Heart left ventricle (tissue), 16 donors: ENCODE results near the gene ABCB1. TPM values are rescaled to one million over a fixed set of nuclear protein-coding genes. Genes with fewer than 3 reads are reported as not detected.
A peak's percentile ranks its signal among the peaks of the same experiment; 100 is the strongest.
"Not testable (repeated sequence)": the region's sequence is repeated elsewhere in the genome, so short reads cannot be mapped to it uniquely, and the experiment has no call there.

ENCODE experiments used
- ATAC-seq, 4 donors: fragments of 200-7000 bp; cut with Tn5 transposase; one replicate each; pipeline ENCODE4 v1.9.1; 2020 to 2022; ENCODE audit warnings: moderate library complexity in 4 of 4, mild to moderate bottlenecking in 3 of 4, moderate number of reproducible peaks in 1 of 4
- DNase-seq, 5 donors: peaks; one replicate each; pipeline ENCODE4 v3.0.0-alpha.2; 2020
- H3K27ac ChIP-seq, 12 donors: fragments of 200-600 bp; sonication (generic) in 4 of 12; one replicate each; pipeline versions ENCODE4 v1.5.0 to v1.8.0; 2016 to 2022; ENCODE audit warnings: mild to moderate bottlenecking in 2 of 12
- H3K27me3 ChIP-seq, 9 donors: fragments of 200-600 bp; sonication (generic) in 2 of 9; one replicate each; pipeline versions ENCODE4 v1.5.1 to v1.8.0; 2016 to 2022; ENCODE audit warnings: mild to moderate bottlenecking in 3 of 9
- H3K36me3 ChIP-seq, 9 donors: fragments of 200-600 bp; sonication (generic) in 2 of 9; one replicate each; pipeline versions ENCODE4 v1.5.0 to v1.8.0; 2018 to 2022; ENCODE audit warnings: mild to moderate bottlenecking in 2 of 9
- H3K4me1 ChIP-seq, 12 donors: fragments of 200-600 bp; sonication (generic) in 4 of 12; one replicate each; pipeline versions ENCODE4 v1.5.0 to v1.8.0; 2016 to 2022; ENCODE audit warnings: mild to moderate bottlenecking in 3 of 12
- H3K4me3 ChIP-seq, 12 donors: fragments of 200-600 bp; sonication (generic) in 4 of 12; one replicate each; pipeline versions ENCODE4 v1.5.0 to v1.8.0; 2017 to 2022; ENCODE audit warnings: mild to moderate bottlenecking in 9 of 12, moderate library complexity in 4 of 12
- H3K9me3 ChIP-seq, 12 donors: fragments of 200-600 bp; sonication (generic) in 4 of 12; one replicate each; pipeline versions ENCODE4 v1.5.0 to v1.8.0; 2016 to 2022; ENCODE audit warnings: mild to moderate bottlenecking in 1 of 12
- CTCF ChIP-seq, 12 donors: fragments of 200-600 bp; sonication (generic) in 4 of 12; IDR thresholded peaks; one replicate each; pipeline versions ENCODE4 v1.5.0 to v1.8.0; 2018 to 2022; ENCODE audit warnings: antibody characterized with exemption in 12 of 12, mild to moderate bottlenecking in 5 of 12
- POLR2A ChIP-seq, 2 donors: fragments of 450-650 bp; IDR thresholded peaks; one replicate each; pipeline ENCODE4 v1.6.1; 2017; ENCODE audit warnings: antibody characterized with exemption in 2 of 2, mild to moderate bottlenecking in 2 of 2, moderate library complexity in 2 of 2
- WGBS, 4 donors: extraction: QIAGEN DNeasy Blood & Tissue Kit in 2 of 4; methylation state at CpG; one replicate each; pipeline versions ENCODE4 v1.1.5 to v1.1.7; 2013 to 2018; 5-methylcytosine and 5-hydroxymethylcytosine counted together
- intact Hi-C, 10 donors: fragments of 100-400 bp; cut with DNase I; formaldehyde crosslinking; loops; one replicate each; pipeline versions ENCODE4 v1.11.1 to v1.14.2; 2022
- polyA plus RNA-seq, 2 donors: library from polyadenylated mRNA; stranded (reverse); fragments of 200-250 nt; gene quantifications; one replicate each; pipeline ENCODE4 v1.2.3, GENCODE V29; 2013
- total RNA-seq, 9 donors: library from RNA; depleted of rRNA in 2 of 9; stranded (reverse); fragments of >200 nt in 2 of 9; fragmentation: NEBNext Ultra II Directional in 3 of 9; extraction: Animal tissue kit (Norgen Biotek cat#: 25700) in 3 of 9; gene quantifications; one replicate each; pipeline versions ENCODE4 v1.1.0 to v1.2.4, GENCODE V29; 2016 to 2023
- donor health status: ischemic (EF 13 %, LVEDD 7.1; RV severe dilation, severe dysfunction).
- donor health status: healthy with polysubstance abuse.
- donor health status: DM: no; HTN: yes; CAD: no.
- donor health status: DM: no; HTN: no; CAD: no.
- donor health status: ischemic (EF 25% LVEDD 6.9; RV normal size, moderate dysfunction).
- donor health status: ischemic (EF 25% LVEDD 5.7; RV mildly dilated, moderate dysfunction).
- donor health status: healthy.
- donor health status: DM: yes; HTN: yes; CAD: no.
- donor health status: ischemic (EF 35%, LVEDD 5.7; RV mildly dilated, moderate dysfunction).
- donor health status: nonischemic (EF 11% LVEDD 7.7; RV severe dilation, severe dysfunction).
- donor health status: DM: yes; HTN: yes; CAD: no.
- donor health status: PGD.
- donor health status: ischemic (EF 29% LVEDD 5.4; RV normal size, mild dysfunction).
- donor health status: nonischemic (EF 23%, LVEDD 6.1; RV moderate dilation, normal function).

Gene ABCB1
- total and polyA plus RNA-seq, 11 donors, result 0.82 to 9.2 (median 6.1) TPM

GRCh38 chr7:87463982-87464381 lies 136.7 kb downstream of the ABCB1 start:
- no peaks in the 10 kb centered on the region for H3K9me3 ChIP-seq
- DNase-seq (no peak), ATAC-seq (no peak)
- no peaks in the 10 kb centered on the region for H3K27me3 ChIP-seq
- peaks cover 0 to 4% (median 0%) of the 10 kb centered on the region in 9 donors for H3K36me3 ChIP-seq
- 68 to 83% (median 76%) methylated on average over 2 of the region's 2 CpGs for WGBS, 4 donors
- no peak overlapping the region for H3K27ac ChIP-seq
- H3K4me3 ChIP-seq, result no peak overlapping the region
- intact Hi-C loops, result no loop called here
- TF ChIP-seq POLR2A (IDR thresholded peaks at IDR 0.05), result no peak
- no peak for TF ChIP-seq CTCF (IDR thresholded peaks at IDR 0.05)
- H3K4me1 ChIP-seq, result peaks cover 0 to 9% (median 0%) of the 10 kb centered on the region in 12 donors

DNA sequence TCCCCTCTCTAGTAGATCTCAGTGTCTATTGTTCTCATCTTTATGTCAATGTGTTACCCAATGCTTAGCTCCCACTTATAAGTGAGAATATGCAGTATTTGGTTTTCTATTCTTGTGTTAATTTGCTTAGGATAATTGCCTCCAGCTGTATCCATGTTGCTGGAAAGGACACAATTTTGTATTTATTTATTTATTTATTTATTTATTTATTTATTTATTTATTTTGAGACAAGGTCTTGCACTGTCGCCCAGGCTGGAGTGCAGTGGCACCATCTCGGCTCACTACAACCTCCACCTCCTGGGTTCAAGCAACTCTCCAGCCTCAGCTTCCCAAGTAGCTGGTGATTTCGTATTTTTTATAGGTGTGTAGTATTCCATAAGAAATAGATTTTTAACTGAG lies 140.2 kb downstream of the ABCB1 start:
- H3K4me3 ChIP-seq, ATAC-seq, DNase-seq, H3K27ac ChIP-seq, H3K36me3 ChIP-seq, intact Hi-C loops, H3K9me3 ChIP-seq, H3K4me1 ChIP-seq, H3K27me3 ChIP-seq: not testable (repeated sequence)
- 90 to 97% (median 94%) methylated on average over 3 of the region's 3 CpGs for WGBS, 4 donors

- H3K4me3 ChIP-seq, result no peak overlapping the region
- H3K36me3 ChIP-seq, result peaks cover 0 to 4% (median 0%) of the 10 kb centered on the region in 9 donors
- no peak for TF ChIP-seq CTCF (IDR thresholded peaks at IDR 0.05)
- no peak for TF ChIP-seq POLR2A (IDR thresholded peaks at IDR 0.05)
- H3K27ac ChIP-seq, result no peak overlapping the region
- H3K4me1 ChIP-seq, result peaks cover 0 to 4% (median 0%) of the 10 kb centered on the region in 12 donors
- 78 to 87% (median 83%) methylated on average over 2 of the region's 2 CpGs for WGBS, 4 donors
- H3K27me3 ChIP-seq, result no peaks in the 10 kb centered on the region
- DNase-seq, result no peak
- no peak for ATAC-seq
- intact Hi-C loops, result no loop called here
- H3K9me3 ChIP-seq, result no peaks in the 10 kb centered on the region
Observed at GRCh38 chr7:87459941-87460340, 140.7 kb downstream of the ABCB1 start.

- ATAC-seq (no peak), DNase-seq (no peak)
- H3K9me3 ChIP-seq, result no peaks in the 10 kb centered on the region
- H3K4me3 ChIP-seq, result no peak overlapping the region
- H3K27ac ChIP-seq, result no peak overlapping the region
- TF ChIP-seq CTCF (IDR thresholded peaks at IDR 0.05) (no peak), POLR2A (IDR thresholded peaks at IDR 0.05) (no peak)
- peaks cover 0 to 4% (median 0%) of the 10 kb centered on the region in 9 donors for H3K36me3 ChIP-seq
- H3K4me1 ChIP-seq, result no peaks in the 10 kb centered on the region
- intact Hi-C loops, result no loop called here
- 71 to 81% (median 77%) methylated on average over 3 of the region's 3 CpGs for WGBS, 4 donors
- no peaks in the 10 kb centered on the region for H3K27me3 ChIP-seq
Observed at GRCh38 chr7:87458148-87458547, 142.5 kb downstream of the ABCB1 start.

GRCh38 chr7:87456247-87456646 lies 144.4 kb downstream of the ABCB1 start:
- peak in 2 of 4 donors; percentile 66 to 72 for ATAC-seq
- H3K9me3 ChIP-seq, result no peaks in the 10 kb centered on the region
- no peaks in the 10 kb centered on the region for H3K27me3 ChIP-seq
- H3K36me3 ChIP-seq, result peaks cover 0 to 10% (median 0%) of the 10 kb centered on the region in 9 donors
- H3K27ac ChIP-seq, result no peak overlapping the region
- 10 to 14% (median 12%) methylated on average over 2 of the region's 2 CpGs for WGBS, 4 donors
- no peak overlapping the region for H3K4me3 ChIP-seq
- DNase-seq, result peak in 1 of 5 donors; percentile 19
- no peaks in the 10 kb centered on the region for H3K4me1 ChIP-seq
- intact Hi-C loops, result no loop called here
- TF ChIP-seq CTCF (IDR thresholded peaks at IDR 0.05) (no peak), POLR2A (IDR thresholded peaks at IDR 0.05) (no peak)
